GM19455 (cell line): Measurements from ENCODE around the gene SMC5.
"Not testable (repeated sequence)": the region's sequence is repeated elsewhere in the genome, so short reads cannot be mapped to it uniquely, and the experiment has no call there.

Experiments used
- ATAC-seq: cut with Tn5 transposase; IDR thresholded peaks from one replicate; pipeline ENCODE4 v1.9.1; 2021; ENCODE audit not compliant: unreplicated experiment

SMC5 gene

DNA sequence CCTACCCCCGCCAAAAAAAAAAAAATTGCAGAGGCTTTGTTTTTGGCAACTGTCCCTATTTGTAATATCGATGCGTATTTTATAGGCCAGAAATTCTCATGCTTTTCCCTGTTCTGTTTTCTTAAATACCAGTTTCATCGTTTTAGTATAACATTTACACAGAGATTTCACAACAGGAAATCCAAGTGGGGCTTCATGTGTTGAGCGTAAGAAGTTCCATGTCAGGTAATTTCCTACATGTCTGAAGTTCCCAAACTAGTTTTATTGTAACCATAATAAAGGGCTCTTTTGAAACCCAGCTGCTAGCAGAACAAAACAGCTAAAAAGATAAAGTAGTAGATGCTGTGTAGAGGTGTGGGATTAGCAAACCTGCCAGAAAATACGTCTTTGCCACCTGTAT, 4.2 kb downstream of the SMC5 start:
- ATAC-seq = no peak

- no peak for ATAC-seq
Measured at GRCh38 chr9:70263421-70263820, 4.6 kb downstream of the SMC5 start.

- no peak for ATAC-seq
Measured at GRCh38 chr9:70278305-70278704, 19.5 kb downstream of the SMC5 start.

DNA sequence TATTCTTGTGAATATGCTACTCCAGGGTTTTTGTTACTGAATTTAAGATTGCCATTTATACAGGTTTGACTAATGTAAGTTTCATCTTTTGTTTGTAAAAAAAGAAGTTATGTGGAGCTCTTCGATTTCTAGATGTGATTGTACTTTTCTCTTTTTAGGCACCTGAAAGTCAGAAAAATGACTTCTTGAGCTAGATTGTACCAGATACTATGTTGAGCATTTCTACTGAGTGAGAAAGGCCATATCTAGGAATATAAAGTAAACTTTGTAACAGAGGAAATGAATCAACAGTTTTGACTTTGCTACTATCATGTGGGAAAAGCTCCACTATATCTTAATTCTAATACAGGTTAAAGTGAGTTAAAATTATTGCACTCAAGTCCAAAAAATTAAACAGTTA, 25.1 kb downstream of the SMC5 start:
- no peak for ATAC-seq

DNA sequence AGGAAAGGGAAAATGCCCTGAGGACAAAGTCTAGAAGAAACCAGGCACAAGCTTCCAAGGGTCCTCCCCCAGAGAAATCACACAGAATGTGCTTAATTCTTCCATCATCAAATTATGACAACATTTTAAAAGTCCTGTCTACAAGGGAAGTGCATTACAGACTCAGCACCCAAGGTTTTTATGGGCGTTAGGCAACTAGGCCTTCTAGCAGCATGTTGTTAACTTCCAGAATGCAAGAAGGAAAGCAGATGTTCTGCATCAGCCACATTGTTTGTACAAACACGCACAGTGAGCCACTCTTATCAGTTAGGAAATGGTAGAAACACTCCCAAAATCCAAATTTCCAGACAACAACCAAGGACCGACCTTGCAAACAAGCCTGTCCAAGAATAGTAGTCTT, 26.5 kb downstream of the SMC5 start:
- no peak for ATAC-seq

DNA sequence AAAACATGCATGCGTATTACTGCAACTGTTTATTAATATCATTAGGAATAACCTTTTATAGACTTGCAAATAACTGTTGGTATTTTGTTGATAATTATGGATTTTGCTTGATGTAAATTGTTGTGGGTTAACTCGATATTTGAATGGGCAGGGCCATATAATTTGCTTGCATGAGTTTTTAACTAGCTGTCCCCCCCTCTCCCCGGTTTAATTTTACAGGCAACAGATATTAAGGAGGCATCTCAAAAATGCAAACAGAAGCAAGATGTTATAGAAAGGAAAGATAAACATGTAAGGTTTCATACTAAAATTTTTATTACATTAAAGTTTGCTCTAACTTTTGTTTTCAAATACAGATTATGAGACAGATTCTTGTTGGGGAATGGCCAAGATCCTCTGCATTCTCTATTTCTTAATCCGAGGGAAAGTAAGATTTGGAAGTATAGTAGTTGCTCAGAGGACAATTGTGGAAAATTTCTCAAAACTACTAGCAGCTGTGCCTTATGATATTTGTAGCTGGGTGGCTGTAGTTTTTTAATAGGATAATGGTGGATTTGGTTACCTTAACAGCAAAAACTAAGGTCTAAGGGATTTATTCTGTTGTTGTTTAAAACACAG, 27.3 kb downstream of the SMC5 start:
- no peak for ATAC-seq

GRCh38 chr9:70290626-70291025, 31.8 kb downstream of the SMC5 start:
- no peak for ATAC-seq

DNA sequence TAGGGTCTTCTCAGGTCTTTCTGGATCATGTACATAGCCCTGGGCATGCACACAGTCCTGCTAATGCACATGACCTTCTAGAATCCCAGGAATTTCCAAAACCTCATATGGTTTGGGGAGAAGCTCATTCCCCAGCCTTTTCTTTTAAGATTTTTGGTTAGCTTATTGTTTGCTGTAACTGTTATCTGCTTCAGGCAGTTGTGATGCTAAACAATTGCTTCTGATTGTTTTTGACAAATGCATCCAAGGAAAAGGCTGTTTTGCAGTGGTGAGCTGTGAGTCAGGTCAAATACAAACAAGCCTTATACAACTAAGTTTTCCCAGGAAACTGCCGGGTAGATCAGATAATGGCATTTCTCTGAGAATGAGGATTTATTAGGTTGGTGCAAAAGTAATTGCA, 32.7 kb downstream of the SMC5 start:
- no peak for ATAC-seq

DNA sequence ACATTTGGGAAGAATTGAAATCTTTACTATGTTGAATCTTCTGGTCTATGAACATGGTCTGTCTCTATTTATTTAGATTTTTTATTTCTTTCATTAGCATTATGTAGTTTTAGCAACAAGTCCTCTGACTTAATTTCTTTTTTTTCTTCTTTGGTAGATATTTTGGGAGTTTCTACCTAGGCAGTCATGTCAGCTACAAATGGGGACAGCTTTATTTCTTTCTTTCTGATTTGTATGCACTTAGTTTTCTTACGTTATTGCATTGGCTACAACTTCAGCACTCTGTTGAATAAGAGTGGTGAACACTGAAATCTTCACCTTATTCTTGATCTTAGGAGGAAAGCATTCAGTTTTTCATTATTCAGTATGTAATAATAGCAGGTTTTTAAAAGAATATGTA, 33.5 kb downstream of the SMC5 start:
- ATAC-seq = no peak

DNA sequence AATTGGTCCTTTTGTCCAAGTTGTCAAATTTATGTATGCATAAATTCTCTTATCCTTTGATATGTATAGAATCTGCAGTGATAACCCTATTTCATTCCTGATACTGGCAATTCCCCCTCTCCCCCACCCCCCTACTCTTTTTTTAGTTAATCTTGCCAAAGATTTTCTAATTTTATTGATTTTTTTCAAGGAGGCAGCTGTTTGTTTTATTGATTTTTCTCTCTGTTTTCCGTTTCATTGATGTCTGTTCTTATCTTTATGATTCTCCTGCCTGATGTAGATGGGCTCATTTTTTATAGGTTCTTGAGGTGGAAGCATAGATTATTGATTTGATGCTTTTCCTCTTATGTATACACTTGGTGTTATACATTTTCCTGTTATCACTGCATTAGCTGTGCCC, 34.4 kb downstream of the SMC5 start:
- no peak for ATAC-seq

- no peak for ATAC-seq
Measured at GRCh38 chr9:70297141-70297540, 38.4 kb downstream of the SMC5 start.

- no peak for ATAC-seq
Measured at GRCh38 chr9:70298245-70298771, 39.5 kb downstream of the SMC5 start.

DNA sequence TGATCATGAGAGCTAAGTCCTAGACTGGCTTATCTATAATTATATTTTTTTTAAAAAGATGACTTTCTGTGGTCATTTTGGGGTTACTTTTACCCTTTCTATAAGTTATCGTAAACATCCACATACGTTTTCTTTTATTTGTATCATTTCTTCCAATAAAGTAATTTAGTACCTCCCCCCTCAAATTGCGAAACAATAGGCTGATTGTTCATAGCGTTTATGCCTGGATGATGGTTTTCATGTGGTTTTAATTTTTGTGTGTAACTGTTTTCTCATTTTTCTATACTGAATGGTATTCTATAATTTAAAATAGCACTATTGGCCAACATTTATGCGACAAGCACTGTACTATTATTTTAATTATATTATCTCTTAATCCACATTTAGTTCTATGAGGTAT, 44.5 kb downstream of the SMC5 start:
- ATAC-seq = no peak

GRCh38 chr9:70304810-70305209, 46.0 kb downstream of the SMC5 start:
- ATAC-seq = no peak

DNA sequence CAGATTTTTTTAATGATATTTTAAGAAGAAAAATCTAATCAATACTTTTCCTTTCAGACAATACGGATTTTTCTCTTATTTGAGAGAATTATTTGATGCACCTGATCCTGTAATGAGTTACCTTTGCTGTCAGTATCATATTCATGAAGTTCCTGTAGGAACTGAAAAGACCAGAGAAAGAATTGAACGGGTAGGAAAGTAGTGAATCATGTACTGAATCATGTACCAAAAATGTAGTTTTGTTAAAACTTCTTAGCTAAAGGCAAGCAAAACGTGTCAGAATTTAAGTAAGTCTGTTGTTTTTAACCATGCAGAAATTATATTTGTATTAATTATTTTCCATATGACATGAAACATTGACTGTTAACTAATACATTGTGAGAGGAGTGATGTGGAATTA, 56.6 kb downstream of the SMC5 start:
- ATAC-seq = no peak

DNA sequence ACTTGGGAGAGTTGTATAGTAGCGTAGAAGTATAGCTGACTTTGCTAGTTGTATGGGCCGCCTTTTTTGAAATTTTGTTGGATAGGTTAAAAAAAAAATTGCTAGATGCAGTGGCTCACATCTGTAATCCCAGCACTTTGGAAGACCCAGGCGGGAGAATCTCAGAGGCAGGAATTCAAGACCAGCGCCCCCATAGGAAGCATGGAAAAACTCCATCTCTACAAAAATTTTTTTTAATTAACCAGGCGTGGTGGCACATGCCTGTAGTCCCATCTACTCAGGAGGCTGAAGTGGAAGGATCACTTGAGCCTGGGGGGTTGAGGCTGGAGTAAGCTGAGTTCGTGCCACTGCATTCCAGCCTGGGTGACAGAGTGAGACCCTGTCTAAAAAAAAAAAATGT, 59.2 kb downstream of the SMC5 start:
- no peak for ATAC-seq

- no peak for ATAC-seq
Measured at GRCh38 chr9:70322096-70322495, 63.3 kb downstream of the SMC5 start.

DNA sequence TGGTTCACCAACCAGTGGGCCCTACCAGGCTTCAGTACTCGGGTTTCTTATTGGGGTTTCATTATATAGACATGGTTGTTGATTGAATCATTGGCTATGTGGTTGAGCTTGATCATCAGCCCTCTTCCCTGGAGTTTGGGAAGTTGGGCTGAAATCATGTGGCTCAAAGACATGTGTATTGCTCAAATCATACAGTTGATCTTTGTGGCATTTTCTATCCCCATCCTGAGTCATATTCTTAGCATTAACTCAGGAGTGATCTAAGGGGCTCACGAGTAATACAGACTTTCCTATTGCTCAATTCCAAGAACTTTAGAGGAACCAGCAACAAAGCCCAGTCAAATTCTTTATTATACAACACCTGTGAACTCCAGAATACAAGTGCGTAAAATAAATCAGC, 66.2 kb downstream of the SMC5 start:
- ATAC-seq = no peak

- not testable (repeated sequence) for ATAC-seq
Measured at GRCh38 chr9:70328625-70329024, 69.8 kb downstream of the SMC5 start.

DNA sequence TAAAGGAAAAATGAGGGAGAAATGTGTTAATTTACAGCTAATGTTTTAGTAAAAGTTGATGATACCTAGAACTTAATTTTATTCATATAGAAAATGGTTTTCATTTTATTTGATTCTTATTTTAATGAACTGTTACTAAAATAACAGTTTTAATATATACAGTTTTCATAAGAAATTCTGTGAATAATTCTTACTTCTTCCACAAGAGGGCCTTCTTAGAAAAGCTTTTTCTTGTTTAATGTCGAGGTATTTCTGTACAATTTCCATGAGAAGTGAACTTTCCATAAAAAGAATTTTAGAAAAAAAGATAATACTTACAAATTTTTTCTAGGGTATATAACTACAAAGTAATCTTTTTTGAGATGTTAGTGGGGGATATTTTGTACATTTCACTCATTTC, 81.8 kb downstream of the SMC5 start:
- no peak for ATAC-seq

GRCh38 chr9:70347046-70347445, 88.3 kb downstream of the SMC5 start:
- no peak for ATAC-seq

DNA sequence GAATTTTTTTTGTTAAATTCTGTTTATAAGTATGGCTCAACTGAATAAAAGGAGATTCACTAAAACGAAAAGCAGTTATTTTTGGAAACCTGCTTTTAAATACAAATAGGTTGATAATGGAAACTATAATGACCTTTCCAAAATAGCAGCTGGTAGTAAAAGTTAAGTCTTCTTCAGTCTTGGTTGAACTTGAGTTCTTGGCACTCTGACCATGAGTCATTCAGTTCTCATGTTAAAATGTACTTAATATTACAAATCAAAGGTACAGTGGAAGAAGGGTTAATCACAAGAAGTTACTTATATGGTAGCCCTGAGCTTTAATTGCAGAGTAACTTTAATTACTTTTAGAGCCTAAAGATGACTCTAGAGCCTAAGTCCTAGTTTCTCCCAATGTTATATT, 93.6 kb downstream of the SMC5 start:
- ATAC-seq = no peak

GRCh38 chr9:70352802-70353201, 94.0 kb downstream of the SMC5 start:
- ATAC-seq = no peak
